K562 (cell line): ENCODE data around the gene C2. TPM values are rescaled to one million over a fixed set of nuclear protein-coding genes. Genes with fewer than 3 reads are reported as not detected.

ENCODE experiments used
- ARNT ChIP-seq, 2 experiments: fragments of 450-650 bp; IDR thresholded peaks; 2 replicates each; pipeline ENCODE4 v1.6.1; 2016; ENCODE audit warnings: mild to moderate bottlenecking in 1 of 2
- E2F1 ChIP-seq: sonication (generic); formaldehyde crosslinking; IDR thresholded peaks from 2 replicates; pipeline ENCODE4 v1.8.1; 2023; ENCODE audit warnings: mild to moderate bottlenecking, missing genetic modification reagents, moderate library complexity
- GABPA ChIP-seq: fragments of 200-800 bp; sonication (Bioruptor generic); conservative IDR thresholded peaks from 2 replicates; pipeline ENCODE4 v1.6.1; 2016; ENCODE audit warnings: low read depth, missing genetic modification characterization, missing compliant biosample characterization
- GATA2 ChIP-seq: sonication (generic); formaldehyde crosslinking; IDR thresholded peaks from 2 replicates; pipeline ENCODE4 v1.4.0; 2020; ENCODE audit warnings: mild to moderate bottlenecking, missing genetic modification reagents
- HDAC1 ChIP-seq, 2 experiments: fragments of 450-650 bp; IDR thresholded peaks; 2 replicates each; pipeline ENCODE4 v1.6.1; 2016 to 2017; ENCODE audit warnings: inconsistent platforms in 1 of 2, mild to moderate bottlenecking in 1 of 2, moderate library complexity in 1 of 2
- MLLT1 ChIP-seq, 2 experiments: fragments of 450-650 bp; IDR thresholded peaks; 2 replicates each; pipeline ENCODE4 v1.6.1; 2016
- SFPQ ChIP-seq: fragments of 200-400 bp; formaldehyde crosslinking; IDR thresholded peaks from 2 replicates; pipeline ENCODE4 v1.6.1; 2017; ENCODE audit warnings: mild to moderate bottlenecking, low read depth, low read length, moderate library complexity
- SMARCA5 ChIP-seq: fragments of 450-650 bp; IDR thresholded peaks from 2 replicates; pipeline ENCODE4 v1.6.1; 2016
- TRIM24 ChIP-seq, 2 experiments: fragments of 450-650 bp; IDR thresholded peaks; 2 replicates each; pipeline ENCODE4 v1.6.1; 2016
- ZC3H4 ChIP-seq: sonication (generic); formaldehyde crosslinking; IDR thresholded peaks from 2 replicates; pipeline ENCODE4 v1.9.0; 2021; ENCODE audit warnings: missing genetic modification reagents, borderline replicate concordance
- ZNF146 ChIP-seq: IDR thresholded peaks from one replicate; pipeline ENCODE4 v1.6.1; 2018; ENCODE audit warnings: missing compliant biosample characterization; ENCODE audit not compliant: unreplicated experiment
- ZNF507 ChIP-seq: conservative IDR thresholded peaks from 2 replicates; pipeline ENCODE4 v1.6.1; 2017; ENCODE audit warnings: missing genetic modification characterization, missing compliant biosample characterization
- ZNF609 ChIP-seq: sonication (generic); formaldehyde crosslinking; IDR thresholded peaks from 2 replicates; pipeline ENCODE4 v1.8.1; 2023; ENCODE audit warnings: missing genetic modification reagents, mild to moderate bottlenecking, borderline replicate concordance
- polyA plus RNA-seq, 8 experiments: library from polyadenylated mRNA; depleted of rRNA in 4 of 8; stranded (reverse) in 5 of 8; unstranded in 3 of 8; fragments of >200 nt; fragmentation: Nextera tagmentation in 2 of 8; fragmentation: Illumina TruSeq in 1 of 8; extraction: Ambion mirVana in 2 of 8; extraction: Trizol in 1 of 8; gene quantifications; 2 replicates each; pipeline versions ENCODE4 v1.2.1 to v1.2.3, GENCODE V29; 2011 to 2014; ENCODE audit warnings: inconsistent platforms in 1 of 8, missing spikeins in 1 of 8
- total RNA-seq, 7 experiments: library from RNA; depleted of rRNA in 6 of 7; stranded (reverse); fragments of >200 nt in 6 of 7; fragmentation: Illumina TruSeq in 2 of 7; extraction: Trizol in 2 of 7; gene quantifications; 2 replicates each; pipeline versions ENCODE4 v1.2.1 to v1.2.3, GENCODE V29; 2011 to 2021; ENCODE audit warnings: low replicate concordance in 1 of 7
- TF ChIP-seq, protein P1 (sequence below): sonication (generic); formaldehyde crosslinking; IDR thresholded peaks from 2 replicates; pipeline ENCODE4 v1.8.1; 2023; ENCODE audit warnings: mild to moderate bottlenecking, missing genetic modification reagents

Gene C2
- total and polyA plus RNA-seq, 9 of the 15 experiments (the other 6 are each of a cell fraction or from before 2014, with no cell fraction given): 0.05 to 1.1 (median 0.39) TPM; not detected in 1

GRCh38 chr6:31972709-31973350 is 45.3 kb downstream of the C2 start (continued):
- TF ChIP-seq ZNF609 (CRISPR knock-in tag): no peak
- no peak for TF ChIP-seq SFPQ
- TF ChIP-seq, protein P1, sequence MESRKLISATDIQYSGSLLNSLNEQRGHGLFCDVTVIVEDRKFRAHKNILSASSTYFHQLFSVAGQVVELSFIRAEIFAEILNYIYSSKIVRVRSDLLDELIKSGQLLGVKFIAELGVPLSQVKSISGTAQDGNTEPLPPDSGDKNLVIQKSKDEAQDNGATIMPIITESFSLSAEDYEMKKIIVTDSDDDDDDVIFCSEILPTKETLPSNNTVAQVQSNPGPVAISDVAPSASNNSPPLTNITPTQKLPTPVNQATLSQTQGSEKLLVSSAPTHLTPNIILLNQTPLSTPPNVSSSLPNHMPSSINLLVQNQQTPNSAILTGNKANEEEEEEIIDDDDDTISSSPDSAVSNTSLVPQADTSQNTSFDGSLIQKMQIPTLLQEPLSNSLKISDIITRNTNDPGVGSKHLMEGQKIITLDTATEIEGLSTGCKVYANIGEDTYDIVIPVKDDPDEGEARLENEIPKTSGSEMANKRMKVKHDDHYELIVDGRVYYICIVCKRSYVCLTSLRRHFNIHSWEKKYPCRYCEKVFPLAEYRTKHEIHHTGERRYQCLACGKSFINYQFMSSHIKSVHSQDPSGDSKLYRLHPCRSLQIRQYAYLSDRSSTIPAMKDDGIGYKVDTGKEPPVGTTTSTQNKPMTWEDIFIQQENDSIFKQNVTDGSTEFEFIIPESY: 0 out of 2 replicates have a peak, but pooled peaks have one; percentile 31
- peak; percentile 24 to 51; a peak in 2 of 4 replicates for TF ChIP-seq ARNT (IDR thresholded peaks at IDR 0.05)
- peak; percentile 28 to 74; a peak in 2 of 4 replicates for TF ChIP-seq MLLT1 (IDR thresholded peaks at IDR 0.05)
- TF ChIP-seq SMARCA5: peak; percentile 77
- TF ChIP-seq ZNF146 (CRISPR knock-in tag): no peak
- no peak for TF ChIP-seq GABPA
- TF ChIP-seq GATA2 (CRISPR knock-in tag): peak; percentile 31; the same call in 1 of the 2 replicates
- TF ChIP-seq HDAC1 (IDR thresholded peaks at IDR 0.05): peak in 1 of 2 experiments; percentile 81; a peak in 2 of 4 replicates
- peak in 1 of 2 experiments; percentile 14; a peak in 1 of 4 replicates for TF ChIP-seq TRIM24 (IDR thresholded peaks at IDR 0.05)
- no peak for TF ChIP-seq ZNF507
- 0 out of 2 replicates have a peak, but pooled peaks have one; percentile 84 for TF ChIP-seq E2F1 (CRISPR knock-in tag)
- TF ChIP-seq ZC3H4 (CRISPR knock-in tag): peak; percentile 74; the same call in 1 of the 2 replicates
